DOHH2 (cell line): Measurements from ENCODE around the gene PHF20.
"Not testable (repeated sequence)": the region's sequence is repeated elsewhere in the genome, so short reads cannot be mapped to it uniquely, and the experiment has no call there.

Experiments
- H3F3A ChIP-seq: fragments of 200-600 bp; sonication (generic), shearing (Covaris generic); 2 replicates; pipeline ENCODE4 v1.6.0; 2016; ENCODE audit warnings: antibody characterized with exemption, mild to moderate bottlenecking; ENCODE audit not compliant: control insufficient read depth, insufficient read depth
- H3K27ac ChIP-seq: fragments of 200-600 bp; sonication (generic); 2 replicates; pipeline ENCODE4 v1.5.1; 2014; ENCODE audit warnings: low read depth, mild to moderate bottlenecking, low read length, moderate library complexity
- H3K27me3 ChIP-seq: fragments of 200-600 bp; sonication (generic); 2 replicates; pipeline ENCODE4 v1.6.1; 2014; ENCODE audit warnings: mild to moderate bottlenecking, low read length, mixed read lengths; ENCODE audit not compliant: control insufficient read depth
- H3K36me3 ChIP-seq: fragments of 200-600 bp; sonication (generic); 2 replicates; pipeline ENCODE4 v1.6.1; 2014; ENCODE audit warnings: mild to moderate bottlenecking, low read length, moderate library complexity, mixed read lengths; ENCODE audit not compliant: control insufficient read depth
- H3K4me1 ChIP-seq: fragments of 200-600 bp; sonication (generic); 2 replicates; pipeline ENCODE4 v1.6.1; 2014; ENCODE audit warnings: mild to moderate bottlenecking, low read length, mixed read lengths; ENCODE audit not compliant: control insufficient read depth
- H3K4me2 ChIP-seq: fragments of 200-600 bp; sonication (generic); 2 replicates; pipeline ENCODE4 v1.6.0; 2014; ENCODE audit warnings: mild to moderate bottlenecking, low read length, moderate library complexity
- H3K4me3 ChIP-seq: fragments of 200-600 bp; sonication (generic); 2 replicates; pipeline ENCODE4 v1.5.1; 2014; ENCODE audit warnings: mild to moderate bottlenecking, low read length, mixed read lengths
- H3K79me2 ChIP-seq: fragments of 200-600 bp; sonication (generic); 2 replicates; pipeline ENCODE4 v1.6.1; 2014; ENCODE audit warnings: mild to moderate bottlenecking, low read length, mixed read lengths; ENCODE audit not compliant: control insufficient read depth
- H3K9me2 ChIP-seq: fragments of 200-600 bp; sonication (generic); replicated peaks from 2 replicates; pipeline ENCODE4 v1.6.1; 2014; ENCODE audit warnings: mild to moderate bottlenecking, low read length, mixed read lengths; ENCODE audit not compliant: control insufficient read depth
- H3K9me3 ChIP-seq: fragments of 200-600 bp; sonication (generic); 2 replicates; pipeline ENCODE4 v1.6.1; 2014; ENCODE audit warnings: antibody characterized with exemption, low read length, mixed read lengths; ENCODE audit not compliant: control insufficient read depth, insufficient read depth
- H4K20me1 ChIP-seq: fragments of 200-600 bp; sonication (generic); 2 replicates; pipeline ENCODE4 v1.6.0; 2014; ENCODE audit warnings: low read depth, mild to moderate bottlenecking, antibody characterized with exemption, low read length, moderate library complexity; ENCODE audit not compliant: control insufficient read depth, insufficient read depth
- EZH2phosphoT487 ChIP-seq: fragments of 200-600 bp; sonication (generic); IDR thresholded peaks from 2 replicates; pipeline ENCODE4 v1.6.1; 2017; ENCODE audit warnings: borderline replicate concordance, mild to moderate bottlenecking, antibody characterized with exemption, low read length, moderate library complexity, mixed read lengths
- TF ChIP-seq, protein P1 (sequence below): fragments of 200-600 bp; sonication (generic); IDR thresholded peaks from one replicate; pipeline ENCODE4 v1.5.1; 2014; ENCODE audit warnings: antibody characterized with exemption, mild to moderate bottlenecking, low read depth, low read length; ENCODE audit not compliant: poor library complexity, severe bottlenecking

Gene PHF20

GRCh38 chr20:35774391-35774790, 2.6 kb downstream of the PHF20 start:
- Histone ChIP-seq H3K9me3 (peaks cover 5% of the 10 kb centered on the region; the same call in 1 of the 2 replicates), H3K4me3 (no peak overlapping the region), H3K79me2 (peaks cover 70% of the 10 kb centered on the region), H3K27ac (no peak overlapping the region), H4K20me1 (no peaks in the 10 kb centered on the region), H3K27me3 (no peaks in the 10 kb centered on the region), H3K4me1 (peaks cover 27% of the 10 kb centered on the region), H3F3A (peaks cover 1% of the 10 kb centered on the region; the same call in 1 of the 2 replicates), H3K36me3 (peaks cover 42% of the 10 kb centered on the region), H3K9me2 (no peaks in the 10 kb centered on the region), H3K4me2 (no peak overlapping the region)
- TF ChIP-seq, protein P1, sequence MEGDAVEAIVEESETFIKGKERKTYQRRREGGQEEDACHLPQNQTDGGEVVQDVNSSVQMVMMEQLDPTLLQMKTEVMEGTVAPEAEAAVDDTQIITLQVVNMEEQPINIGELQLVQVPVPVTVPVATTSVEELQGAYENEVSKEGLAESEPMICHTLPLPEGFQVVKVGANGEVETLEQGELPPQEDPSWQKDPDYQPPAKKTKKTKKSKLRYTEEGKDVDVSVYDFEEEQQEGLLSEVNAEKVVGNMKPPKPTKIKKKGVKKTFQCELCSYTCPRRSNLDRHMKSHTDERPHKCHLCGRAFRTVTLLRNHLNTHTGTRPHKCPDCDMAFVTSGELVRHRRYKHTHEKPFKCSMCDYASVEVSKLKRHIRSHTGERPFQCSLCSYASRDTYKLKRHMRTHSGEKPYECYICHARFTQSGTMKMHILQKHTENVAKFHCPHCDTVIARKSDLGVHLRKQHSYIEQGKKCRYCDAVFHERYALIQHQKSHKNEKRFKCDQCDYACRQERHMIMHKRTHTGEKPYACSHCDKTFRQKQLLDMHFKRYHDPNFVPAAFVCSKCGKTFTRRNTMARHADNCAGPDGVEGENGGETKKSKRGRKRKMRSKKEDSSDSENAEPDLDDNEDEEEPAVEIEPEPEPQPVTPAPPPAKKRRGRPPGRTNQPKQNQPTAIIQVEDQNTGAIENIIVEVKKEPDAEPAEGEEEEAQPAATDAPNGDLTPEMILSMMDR, result no peak
- no peak for TF ChIP-seq EZH2phosphoT487

DNA sequence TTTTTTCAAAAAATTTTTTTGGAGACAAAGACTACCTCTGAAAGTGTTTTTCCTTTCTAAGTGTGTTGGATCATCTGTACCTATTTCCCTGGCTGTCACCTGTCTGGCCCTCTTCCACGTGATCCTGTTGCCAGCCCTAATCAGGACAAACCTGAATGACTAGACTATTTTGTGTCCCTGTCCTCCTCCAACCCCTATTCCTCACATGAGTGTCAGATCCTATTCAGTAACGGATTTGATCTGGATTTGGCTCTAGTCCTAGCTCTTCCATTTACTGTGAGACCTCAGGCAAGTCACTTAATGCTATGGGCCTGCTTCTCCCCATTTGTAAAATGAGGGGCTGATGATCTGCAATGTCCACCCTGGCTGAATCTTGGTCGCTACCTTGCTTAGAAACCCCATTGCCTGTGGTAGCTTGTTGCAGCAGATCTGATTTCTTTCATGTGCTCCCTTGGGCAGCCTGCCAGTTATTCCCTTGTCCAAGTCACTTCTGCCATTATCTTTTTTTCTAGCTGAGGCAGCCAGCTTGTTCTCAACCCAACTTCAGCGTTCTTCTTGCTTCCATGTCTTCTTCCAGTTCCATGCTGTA, 4.8 kb downstream of the PHF20 start:
- Histone ChIP-seq H3F3A (no peaks in the 10 kb centered on the region), H3K27me3 (no peaks in the 10 kb centered on the region), H3K36me3 (peaks cover 43% of the 10 kb centered on the region), H4K20me1 (no peaks in the 10 kb centered on the region), H3K9me3 (no peaks in the 10 kb centered on the region), H3K79me2 (peaks cover 85% of the 10 kb centered on the region), H3K27ac (no peak overlapping the region), H3K4me1 (peaks cover 21% of the 10 kb centered on the region), H3K4me3 (no peak overlapping the region), H3K9me2 (no peaks in the 10 kb centered on the region), H3K4me2 (no peak overlapping the region)
- TF ChIP-seq, protein P1, result no peak
- no peak for TF ChIP-seq EZH2phosphoT487

GRCh38 chr20:35783811-35784210, 12.0 kb downstream of the PHF20 start:
- H3K27me3 ChIP-seq, H3F3A ChIP-seq: not testable (repeated sequence)
- peaks cover 61% of the 10 kb centered on the region for H3K79me2 ChIP-seq

DNA sequence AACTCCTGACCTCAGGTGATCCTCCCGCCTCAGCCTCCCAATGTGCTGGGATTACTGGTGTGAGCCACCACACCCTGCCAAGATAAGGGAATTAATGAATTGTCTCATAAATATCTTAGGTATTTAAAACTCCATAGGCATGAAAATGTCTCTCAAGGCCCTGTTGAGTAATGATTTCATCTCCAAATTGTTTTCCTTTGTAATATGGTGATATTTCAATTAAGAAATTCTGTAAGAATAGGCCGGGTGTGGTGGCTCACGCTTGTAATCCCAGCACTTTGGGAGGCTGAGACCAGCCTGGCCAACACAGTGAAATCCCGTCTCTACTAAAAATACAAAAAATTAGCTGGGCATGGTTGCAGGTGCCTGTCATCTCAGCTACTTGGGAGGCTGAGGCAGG, 13.7 kb downstream of the PHF20 start:
- not testable (repeated sequence) for H3K27ac ChIP-seq, H3K9me2 ChIP-seq, H3K4me3 ChIP-seq, H3K4me1 ChIP-seq, H3K4me2 ChIP-seq, H4K20me1 ChIP-seq, H3F3A ChIP-seq, H3K9me3 ChIP-seq, H3K27me3 ChIP-seq
- Histone ChIP-seq H3K36me3 (peaks cover 14% of the 10 kb centered on the region), H3K79me2 (peaks cover 60% of the 10 kb centered on the region)

More at GRCh38 chr20:35783811-35784210, 12.0 kb downstream of the PHF20 start:
- H3K27ac ChIP-seq, H3K4me1 ChIP-seq, H3K9me2 ChIP-seq, H3K4me2 ChIP-seq, H3K4me3 ChIP-seq, H4K20me1 ChIP-seq, H3K9me3 ChIP-seq: not testable (repeated sequence)
- H3K36me3 ChIP-seq, result peaks cover 17% of the 10 kb centered on the region
